Natural killer cell (primary cell): ENCODE measurements around the gene SRMS. TPM values are rescaled to one million over a fixed set of nuclear protein-coding genes. Genes with fewer than 3 reads are reported as not detected.

Experiments used
- ATAC-seq, 3 donors: fragments of 150-1000 bp in 2 of 3; fragments of 200-7000 bp in 1 of 3; cut with Tn5 transposase; 1 replicate in 1 of 3; 2 replicates in 2 of 3; pipeline ENCODE4 v1.10.0; 2021; ENCODE audit warnings: mild to moderate bottlenecking in 2 of 3, moderate library complexity in 2 of 3
- DNase-seq, 2 donors: peaks; one replicate each; pipeline versions ENCODE4 v3.0.0 to v3.0.0-alpha.2; 2013 to 2021; ENCODE audit warnings: mixed read lengths in 1 of 2
- H3K27ac ChIP-seq: one replicate; pipeline ENCODE4 v1.5.1; 2013; ENCODE audit warnings: mild to moderate bottlenecking, low read length
- H3K27me3 ChIP-seq: one replicate; pipeline ENCODE4 v1.6.1; 2013; ENCODE audit warnings: low read length; ENCODE audit not compliant: control insufficient read depth, insufficient read depth
- H3K36me3 ChIP-seq: one replicate; pipeline ENCODE4 v1.6.1; 2013; ENCODE audit warnings: low read length; ENCODE audit not compliant: control insufficient read depth, insufficient read depth
- H3K4me1 ChIP-seq: one replicate; pipeline ENCODE4 v1.6.1; 2013; ENCODE audit warnings: low read length; ENCODE audit not compliant: control insufficient read depth, insufficient read depth
- H3K4me3 ChIP-seq: one replicate; pipeline ENCODE4 v1.5.1; 2013; ENCODE audit warnings: low read length
- H3K9me3 ChIP-seq: one replicate; pipeline ENCODE4 v1.6.1; 2013; ENCODE audit warnings: low read length; ENCODE audit not compliant: control insufficient read depth, insufficient read depth
- H3K27ac Mint-ChIP-seq, 2 donors: one replicate each; pipeline ENCODE4 v1.8.0; 2022; ENCODE audit warnings: mild to moderate bottlenecking in 2 of 2, mixed read lengths in 2 of 2, moderate library complexity in 1 of 2
- H3K27me3 Mint-ChIP-seq, 2 donors: one replicate each; pipeline ENCODE4 v1.8.0; 2022; ENCODE audit warnings: low read depth in 2 of 2, mixed read lengths in 2 of 2
- H3K36me3 Mint-ChIP-seq: one replicate; pipeline ENCODE4 v1.8.0; 2022; ENCODE audit warnings: mixed read lengths
- H3K4me1 Mint-ChIP-seq, 2 donors: one replicate each; pipeline ENCODE4 v1.8.0; 2022; ENCODE audit warnings: mixed read lengths in 2 of 2
- H3K4me3 Mint-ChIP-seq: one replicate; pipeline ENCODE4 v1.8.0; 2022; ENCODE audit warnings: mild to moderate bottlenecking, moderate library complexity, mixed read lengths
- H3K9me3 Mint-ChIP-seq, 2 donors: one replicate each; pipeline ENCODE4 v1.8.0; 2022; ENCODE audit warnings: mixed read lengths in 2 of 2
- WGBS: methylation state at CpG from one replicate; pipeline ENCODE4 v1.1.7; 2013; ENCODE audit warnings: missing lambda C conversion rate; ENCODE audit not compliant: insufficient coverage; 5-methylcytosine and 5-hydroxymethylcytosine counted together
- intact Hi-C: fragments of 100-400 bp; cut with micrococcal nuclease; formaldehyde crosslinking; loops from one replicate; pipeline ENCODE4 v1.14.2; 2022
- total RNA-seq, 4 donors: library from RNA; stranded (reverse); fragments of 120-200 nt in 1 of 4; gene quantifications; one replicate each; pipeline versions ENCODE4 v1.2.3 to v1.2.4, GENCODE V29; 2013 to 2022
- TF ChIP-seq, protein P1 (sequence below): fragments of 200-600 bp; IDR thresholded peaks from one replicate; pipeline ENCODE4 v1.8.0; 2022; ENCODE audit warnings: antibody characterized with exemption

Gene SRMS
- total RNA-seq, 3 donors from 2014 or later (not counting 1 experiment from before 2014, with no cell fraction given): 0.16 to 0.23 TPM; not detected in 1

GRCh38 chr20:63543131-63543530 lies 4.4 kb downstream of the SRMS start:
- Mint-ChIP-seq H3K9me3 (no peaks in the 10 kb centered on the region), H3K4me1 (peaks cover 0 to 1% of the 10 kb centered on the region in 2 donors), H3K27me3 (peaks cover 0 to 2% of the 10 kb centered on the region in 2 donors), H3K27ac (no peak overlapping the region), H3K4me3 (no peak overlapping the region), H3K36me3 (no peaks in the 10 kb centered on the region)
- intact Hi-C loops: no loop called here
- TF ChIP-seq, protein P1, sequence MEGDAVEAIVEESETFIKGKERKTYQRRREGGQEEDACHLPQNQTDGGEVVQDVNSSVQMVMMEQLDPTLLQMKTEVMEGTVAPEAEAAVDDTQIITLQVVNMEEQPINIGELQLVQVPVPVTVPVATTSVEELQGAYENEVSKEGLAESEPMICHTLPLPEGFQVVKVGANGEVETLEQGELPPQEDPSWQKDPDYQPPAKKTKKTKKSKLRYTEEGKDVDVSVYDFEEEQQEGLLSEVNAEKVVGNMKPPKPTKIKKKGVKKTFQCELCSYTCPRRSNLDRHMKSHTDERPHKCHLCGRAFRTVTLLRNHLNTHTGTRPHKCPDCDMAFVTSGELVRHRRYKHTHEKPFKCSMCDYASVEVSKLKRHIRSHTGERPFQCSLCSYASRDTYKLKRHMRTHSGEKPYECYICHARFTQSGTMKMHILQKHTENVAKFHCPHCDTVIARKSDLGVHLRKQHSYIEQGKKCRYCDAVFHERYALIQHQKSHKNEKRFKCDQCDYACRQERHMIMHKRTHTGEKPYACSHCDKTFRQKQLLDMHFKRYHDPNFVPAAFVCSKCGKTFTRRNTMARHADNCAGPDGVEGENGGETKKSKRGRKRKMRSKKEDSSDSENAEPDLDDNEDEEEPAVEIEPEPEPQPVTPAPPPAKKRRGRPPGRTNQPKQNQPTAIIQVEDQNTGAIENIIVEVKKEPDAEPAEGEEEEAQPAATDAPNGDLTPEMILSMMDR: no peak
- ATAC-seq (no peak), DNase-seq (no peak)
- WGBS: 90% methylated on average over 10 of the region's 10 CpGs
- H3K27ac ChIP-seq: no peak overlapping the region
- peaks cover 23% of the 10 kb centered on the region for H3K4me1 ChIP-seq
- no peaks in the 10 kb centered on the region for H3K9me3 ChIP-seq
- H3K27me3 ChIP-seq: no peaks in the 10 kb centered on the region
- no peaks in the 10 kb centered on the region for H3K36me3 ChIP-seq
- H3K4me3 ChIP-seq: no peak overlapping the region

GRCh38 chr20:63542696-63543095 lies 4.9 kb downstream of the SRMS start:
- H3K9me3 ChIP-seq: no peaks in the 10 kb centered on the region
- H3K4me3 Mint-ChIP-seq: no peak overlapping the region
- H3K4me3 ChIP-seq: no peak overlapping the region
- DNase-seq (no peak), ATAC-seq (no peak)
- peak overlapping the region; percentile 38 for H3K27ac ChIP-seq
- TF ChIP-seq, protein P1: no peak
- no peaks in the 10 kb centered on the region for H3K36me3 ChIP-seq
- H3K9me3 Mint-ChIP-seq: no peaks in the 10 kb centered on the region
- H3K4me1 Mint-ChIP-seq: peaks cover 0 to 5% of the 10 kb centered on the region in 2 donors
- H3K27me3 Mint-ChIP-seq: peaks cover 0 to 2% of the 10 kb centered on the region in 2 donors
- H3K27ac Mint-ChIP-seq: no peak overlapping the region
- H3K27me3 ChIP-seq: no peaks in the 10 kb centered on the region
- WGBS: 82% methylated on average over 10 of the region's 10 CpGs
- H3K36me3 Mint-ChIP-seq: no peaks in the 10 kb centered on the region
- H3K4me1 ChIP-seq: peaks cover 28% of the 10 kb centered on the region
- intact Hi-C loops: no loop called here

GRCh38 chr20:63542031-63542559 lies 5.5 kb downstream of the SRMS start:
- no peak overlapping the region for H3K4me3 Mint-ChIP-seq
- H3K27me3 Mint-ChIP-seq: peaks cover 0 to 2% of the 10 kb centered on the region in 2 donors
- TF ChIP-seq, protein P1: no peak
- H3K36me3 Mint-ChIP-seq: no peaks in the 10 kb centered on the region
- no peaks in the 10 kb centered on the region for H3K9me3 Mint-ChIP-seq
- Histone ChIP-seq H3K4me1 (peaks cover 34% of the 10 kb centered on the region), H3K36me3 (no peaks in the 10 kb centered on the region), H3K4me3 (no peak overlapping the region), H3K27ac (peak overlapping the region; percentile 38), H3K27me3 (no peaks in the 10 kb centered on the region), H3K9me3 (no peaks in the 10 kb centered on the region)
- ATAC-seq: no peak
- intact Hi-C loops: no loop called here
- peaks cover 0 to 11% of the 10 kb centered on the region in 2 donors for H3K4me1 Mint-ChIP-seq
- no peak overlapping the region for H3K27ac Mint-ChIP-seq
- 88% methylated on average over 36 of the region's 36 CpGs for WGBS
- DNase-seq: no peak

GRCh38 chr20:63541371-63541770 lies 6.2 kb downstream of the SRMS start:
- Histone ChIP-seq H3K27me3 (no peaks in the 10 kb centered on the region), H3K4me3 (no peak overlapping the region), H3K4me1 (peaks cover 41% of the 10 kb centered on the region), H3K27ac (no peak overlapping the region), H3K36me3 (no peaks in the 10 kb centered on the region), H3K9me3 (no peaks in the 10 kb centered on the region)
- no peak for ATAC-seq
- H3K27ac Mint-ChIP-seq: no peak overlapping the region
- no peak overlapping the region for H3K4me3 Mint-ChIP-seq
- peaks cover 0 to 2% of the 10 kb centered on the region in 2 donors for H3K27me3 Mint-ChIP-seq
- H3K4me1 Mint-ChIP-seq: peaks cover 0 to 19% of the 10 kb centered on the region in 2 donors
- H3K36me3 Mint-ChIP-seq: no peaks in the 10 kb centered on the region
- H3K9me3 Mint-ChIP-seq: no peaks in the 10 kb centered on the region
- WGBS: 97% methylated on average over 28 of the region's 28 CpGs
- no peak for DNase-seq
- intact Hi-C loops: no loop called here
- TF ChIP-seq, protein P1: no peak
